Measurements from ENCODE around the gene MRPS5.

The MRPS5 gene

GRCh38 chr2:95074663-95075439 is 46.8 kb downstream of the MRPS5 start:
- Histone ChIP-seq H3K4me1 (ENCODE audit: control insufficient read depth, insufficient read depth, low read length) (peaks cover 1% of the 10 kb centered on the region), H3K27ac (ENCODE audit: low read length) (no peak overlapping the region), H3K9me3 (ENCODE audit: control insufficient read depth, insufficient read depth, low read length) (no peaks in the 10 kb centered on the region), H3K4me3 (ENCODE audit: low read length) (no peak overlapping the region), H3K27me3 (ENCODE audit: control insufficient read depth, insufficient read depth, low read length) (no peaks in the 10 kb centered on the region), H3K36me3 (ENCODE audit: control insufficient read depth, insufficient read depth, low read length) (no peaks in the 10 kb centered on the region; the same call in 1 of the 2 replicates)
- no peak for DNase-seq (ENCODE audit: low read depth, low spot score)
- no CpG with 5 or more reads among the region's 15 CpGs for WGBS (ENCODE audit: insufficient coverage, insufficient read length)

GRCh38 chr2:95073856-95074662 is 47.5 kb downstream of the MRPS5 start:
- DNase-seq (ENCODE audit: low read depth, low spot score) = no peak
- no peaks in the 10 kb centered on the region for H3K27me3 ChIP-seq (ENCODE audit: control insufficient read depth, insufficient read depth, low read length)
- no peaks in the 10 kb centered on the region for H3K9me3 ChIP-seq (ENCODE audit: control insufficient read depth, insufficient read depth, low read length)
- H3K4me1 ChIP-seq (ENCODE audit: control insufficient read depth, insufficient read depth, low read length) = peaks cover under 1% of the 10 kb centered on the region
- no peak overlapping the region for H3K27ac ChIP-seq (ENCODE audit: low read length)
- no CpG with 5 or more reads among the region's 18 CpGs for WGBS (ENCODE audit: insufficient coverage, insufficient read length)
- no peak overlapping the region for H3K4me3 ChIP-seq (ENCODE audit: low read length)
- H3K36me3 ChIP-seq (ENCODE audit: control insufficient read depth, insufficient read depth, low read length) = no peaks in the 10 kb centered on the region; the same call in 1 of the 2 replicates

- no peak for DNase-seq (ENCODE audit: low read depth, low spot score)
- WGBS (ENCODE audit: insufficient coverage, insufficient read length) = no CpG with 5 or more reads among the region's 4 CpGs
- Histone ChIP-seq H3K27ac (ENCODE audit: low read length) (no peak overlapping the region), H3K9me3 (ENCODE audit: control insufficient read depth, insufficient read depth, low read length) (no peaks in the 10 kb centered on the region), H3K27me3 (ENCODE audit: control insufficient read depth, insufficient read depth, low read length) (no peaks in the 10 kb centered on the region), H3K4me1 (ENCODE audit: control insufficient read depth, insufficient read depth, low read length) (no peaks in the 10 kb centered on the region), H3K36me3 (ENCODE audit: control insufficient read depth, insufficient read depth, low read length) (no peaks in the 10 kb centered on the region; the same call in 1 of the 2 replicates), H3K4me3 (ENCODE audit: low read length) (no peak overlapping the region)
Observed at GRCh38 chr2:95072424-95072823, 49.2 kb downstream of the MRPS5 start.

- Histone ChIP-seq H3K4me3 (ENCODE audit: low read length) (no peak overlapping the region), H3K36me3 (ENCODE audit: control insufficient read depth, insufficient read depth, low read length) (no peaks in the 10 kb centered on the region; the same call in 1 of the 2 replicates), H3K4me1 (ENCODE audit: control insufficient read depth, insufficient read depth, low read length) (no peaks in the 10 kb centered on the region), H3K27me3 (ENCODE audit: control insufficient read depth, insufficient read depth, low read length) (no peaks in the 10 kb centered on the region), H3K27ac (ENCODE audit: low read length) (no peak overlapping the region), H3K9me3 (ENCODE audit: control insufficient read depth, insufficient read depth, low read length) (no peaks in the 10 kb centered on the region)
- no peak for DNase-seq (ENCODE audit: low read depth, low spot score)
- WGBS (ENCODE audit: insufficient coverage, insufficient read length) = no CpG with 5 or more reads among the region's 4 CpGs
Observed at GRCh38 chr2:95071856-95072255, 49.8 kb downstream of the MRPS5 start.

GRCh38 chr2:95069465-95069864 is 52.1 kb downstream of the MRPS5 start:
- Histone ChIP-seq H3K27ac (ENCODE audit: low read length) (no peak overlapping the region), H3K36me3 (ENCODE audit: control insufficient read depth, insufficient read depth, low read length) (no peaks in the 10 kb centered on the region; the same call in 1 of the 2 replicates)
- DNase-seq (ENCODE audit: low read depth, low spot score) = no peak

GRCh38 chr2:95068256-95068655 is 53.4 kb downstream of the MRPS5 start:
- DNase-seq (ENCODE audit: low read depth, low spot score) = no peak
- Histone ChIP-seq H3K9me3 (ENCODE audit: control insufficient read depth, insufficient read depth, low read length) (no peaks in the 10 kb centered on the region), H3K27me3 (ENCODE audit: control insufficient read depth, insufficient read depth, low read length) (no peaks in the 10 kb centered on the region), H3K4me1 (ENCODE audit: control insufficient read depth, insufficient read depth, low read length) (no peaks in the 10 kb centered on the region), H3K27ac (ENCODE audit: low read length) (no peak overlapping the region), H3K36me3 (ENCODE audit: control insufficient read depth, insufficient read depth, low read length) (no peaks in the 10 kb centered on the region), H3K4me3 (ENCODE audit: low read length) (no peak overlapping the region)
- WGBS (ENCODE audit: insufficient coverage, insufficient read length) = no CpG with 5 or more reads among the region's 2 CpGs

More at GRCh38 chr2:95069465-95069864, 52.1 kb downstream of the MRPS5 start:
- Histone ChIP-seq H3K4me3 (ENCODE audit: low read length) (no peak overlapping the region), H3K27me3 (ENCODE audit: control insufficient read depth, insufficient read depth, low read length) (no peaks in the 10 kb centered on the region), H3K4me1 (ENCODE audit: control insufficient read depth, insufficient read depth, low read length) (no peaks in the 10 kb centered on the region), H3K9me3 (ENCODE audit: control insufficient read depth, insufficient read depth, low read length) (no peaks in the 10 kb centered on the region)
- no CpG with 5 or more reads among the region's 9 CpGs for WGBS (ENCODE audit: insufficient coverage, insufficient read length)

- no peaks in the 10 kb centered on the region for H3K4me1 ChIP-seq (ENCODE audit: control insufficient read depth, insufficient read depth, low read length)
- H3K9me3 ChIP-seq (ENCODE audit: control insufficient read depth, insufficient read depth, low read length) = 0 out of 2 replicates have a peak, but pooled peaks cover 1% of the 10 kb centered on the region
- no peaks in the 10 kb centered on the region for H3K27me3 ChIP-seq (ENCODE audit: control insufficient read depth, insufficient read depth, low read length)
- no CpG with 5 or more reads among the region's 12 CpGs for WGBS (ENCODE audit: insufficient coverage, insufficient read length)
- H3K36me3 ChIP-seq (ENCODE audit: control insufficient read depth, insufficient read depth, low read length) = no peaks in the 10 kb centered on the region
- H3K27ac ChIP-seq (ENCODE audit: low read length) = no peak overlapping the region
- DNase-seq (ENCODE audit: low read depth, low spot score) = no peak
- no peak overlapping the region for H3K4me3 ChIP-seq (ENCODE audit: low read length)
Observed at GRCh38 chr2:95063086-95063958, 58.3 kb downstream of the MRPS5 start.

- Histone ChIP-seq H3K27ac (ENCODE audit: low read length) (no peak overlapping the region), H3K4me1 (ENCODE audit: control insufficient read depth, insufficient read depth, low read length) (no peaks in the 10 kb centered on the region), H3K36me3 (ENCODE audit: control insufficient read depth, insufficient read depth, low read length) (no peaks in the 10 kb centered on the region), H3K27me3 (ENCODE audit: control insufficient read depth, insufficient read depth, low read length) (no peaks in the 10 kb centered on the region), H3K9me3 (ENCODE audit: control insufficient read depth, insufficient read depth, low read length) (peaks cover 1% of the 10 kb centered on the region; the same call in 1 of the 2 replicates), H3K4me3 (ENCODE audit: low read length) (no peak overlapping the region)
- no CpG with 5 or more reads among the region's 11 CpGs for WGBS (ENCODE audit: insufficient coverage, insufficient read length)
- DNase-seq (ENCODE audit: low read depth, low spot score) = no peak
Observed at GRCh38 chr2:95062242-95063085, 59.1 kb downstream of the MRPS5 start.

- H3K36me3 ChIP-seq (ENCODE audit: control insufficient read depth, insufficient read depth, low read length) = no peaks in the 10 kb centered on the region
- WGBS (ENCODE audit: insufficient coverage, insufficient read length) = no CpG with 5 or more reads among the region's 11 CpGs
- DNase-seq (ENCODE audit: low read depth, low spot score) = no peak
- H3K9me3 ChIP-seq (ENCODE audit: control insufficient read depth, insufficient read depth, low read length) = peaks cover 1% of the 10 kb centered on the region; the same call in 1 of the 2 replicates
- no peak overlapping the region for H3K4me3 ChIP-seq (ENCODE audit: low read length)
- H3K4me1 ChIP-seq (ENCODE audit: control insufficient read depth, insufficient read depth, low read length) = no peaks in the 10 kb centered on the region
- no peaks in the 10 kb centered on the region for H3K27me3 ChIP-seq (ENCODE audit: control insufficient read depth, insufficient read depth, low read length)
- no peak overlapping the region for H3K27ac ChIP-seq (ENCODE audit: low read length)
Observed at GRCh38 chr2:95061601-95062183, 59.9 kb downstream of the MRPS5 start.
